HL-60 (cell line): ENCODE data around the gene RFTN1.

Experiments used
- DNase-seq, 2 experiments: peaks; one replicate each; pipeline ENCODE4 v3.0.0-alpha.2; 2010 to 2020; ENCODE audit warnings: low read depth in 1 of 2, low spot score in 1 of 2
- H3K27ac ChIP-seq: fragments of 250-450 bp; sonication (Bioruptor Pico); replicated peaks from 2 replicates; pipeline ENCODE4 v1.5.1; 2020; ENCODE audit warnings: mild to moderate bottlenecking, moderate library complexity
- H3K27me3 ChIP-seq: fragments of 250-450 bp; sonication (Bioruptor Pico); 2 replicates; pipeline ENCODE4 v1.5.1; 2021; ENCODE audit warnings: mild to moderate bottlenecking, moderate library complexity; ENCODE audit not compliant: insufficient read depth, poor library complexity, severe bottlenecking
- H3K4me3 ChIP-seq: replicated peaks from 2 replicates; pipeline ENCODE4 v1.5.1; 2011; ENCODE audit warnings: mild to moderate bottlenecking, control low read depth, low read length; ENCODE audit not compliant: insufficient read depth
- GABPA ChIP-seq: IDR thresholded peaks from 2 replicates; pipeline ENCODE4 v1.6.1; 2012; ENCODE audit warnings: low read depth
- POLR2AphosphoS5 ChIP-seq: IDR thresholded peaks from 2 replicates; pipeline ENCODE4 v1.6.1; 2012; ENCODE audit warnings: low read depth
- SPI1 ChIP-seq: IDR thresholded peaks from 2 replicates; pipeline ENCODE4 v1.6.1; 2012; ENCODE audit warnings: low read depth, mild to moderate bottlenecking, borderline replicate concordance
- TF ChIP-seq, protein P1 (sequence below): IDR thresholded peaks from 2 replicates; pipeline ENCODE4 v1.6.1; 2012; ENCODE audit warnings: low read depth; ENCODE audit not compliant: insufficient replicate concordance
- TF ChIP-seq, protein P2 (sequence below): IDR thresholded peaks from one replicate; pipeline ENCODE4 v1.5.1; 2011; ENCODE audit warnings: low read length, control low read depth, inconsistent platforms; ENCODE audit not compliant: insufficient read depth

Gene RFTN1

DNA sequence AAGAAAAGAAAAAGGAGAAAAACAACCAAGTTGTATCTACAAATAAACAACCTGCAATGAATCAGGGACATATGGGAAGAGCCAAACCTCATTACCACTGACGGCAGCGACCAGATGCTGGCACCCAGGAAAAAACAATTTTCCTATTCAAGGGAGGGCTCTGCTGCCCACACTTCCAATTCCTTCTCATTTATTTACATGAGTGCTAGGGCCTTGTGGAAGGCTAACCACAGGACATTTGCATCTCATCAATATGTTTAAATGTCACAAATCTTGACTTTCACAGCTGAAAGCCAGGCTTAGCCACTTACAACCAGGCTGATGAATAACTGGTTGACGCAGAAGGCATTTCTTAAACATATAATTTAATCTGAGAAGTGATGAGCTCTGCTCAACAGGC is 36.0 kb downstream of the RFTN1 start:
- H3K27me3 ChIP-seq, result no peaks in the 10 kb centered on the region
- no peak overlapping the region for H3K27ac ChIP-seq
- no peak for DNase-seq
- no peak overlapping the region for H3K4me3 ChIP-seq
- TF ChIP-seq, protein P1, sequence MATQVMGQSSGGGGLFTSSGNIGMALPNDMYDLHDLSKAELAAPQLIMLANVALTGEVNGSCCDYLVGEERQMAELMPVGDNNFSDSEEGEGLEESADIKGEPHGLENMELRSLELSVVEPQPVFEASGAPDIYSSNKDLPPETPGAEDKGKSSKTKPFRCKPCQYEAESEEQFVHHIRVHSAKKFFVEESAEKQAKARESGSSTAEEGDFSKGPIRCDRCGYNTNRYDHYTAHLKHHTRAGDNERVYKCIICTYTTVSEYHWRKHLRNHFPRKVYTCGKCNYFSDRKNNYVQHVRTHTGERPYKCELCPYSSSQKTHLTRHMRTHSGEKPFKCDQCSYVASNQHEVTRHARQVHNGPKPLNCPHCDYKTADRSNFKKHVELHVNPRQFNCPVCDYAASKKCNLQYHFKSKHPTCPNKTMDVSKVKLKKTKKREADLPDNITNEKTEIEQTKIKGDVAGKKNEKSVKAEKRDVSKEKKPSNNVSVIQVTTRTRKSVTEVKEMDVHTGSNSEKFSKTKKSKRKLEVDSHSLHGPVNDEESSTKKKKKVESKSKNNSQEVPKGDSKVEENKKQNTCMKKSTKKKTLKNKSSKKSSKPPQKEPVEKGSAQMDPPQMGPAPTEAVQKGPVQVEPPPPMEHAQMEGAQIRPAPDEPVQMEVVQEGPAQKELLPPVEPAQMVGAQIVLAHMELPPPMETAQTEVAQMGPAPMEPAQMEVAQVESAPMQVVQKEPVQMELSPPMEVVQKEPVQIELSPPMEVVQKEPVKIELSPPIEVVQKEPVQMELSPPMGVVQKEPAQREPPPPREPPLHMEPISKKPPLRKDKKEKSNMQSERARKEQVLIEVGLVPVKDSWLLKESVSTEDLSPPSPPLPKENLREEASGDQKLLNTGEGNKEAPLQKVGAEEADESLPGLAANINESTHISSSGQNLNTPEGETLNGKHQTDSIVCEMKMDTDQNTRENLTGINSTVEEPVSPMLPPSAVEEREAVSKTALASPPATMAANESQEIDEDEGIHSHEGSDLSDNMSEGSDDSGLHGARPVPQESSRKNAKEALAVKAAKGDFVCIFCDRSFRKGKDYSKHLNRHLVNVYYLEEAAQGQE, result no peak
- TF ChIP-seq GABPA (no peak), POLR2AphosphoS5 (no peak)
- TF ChIP-seq, protein P2, sequence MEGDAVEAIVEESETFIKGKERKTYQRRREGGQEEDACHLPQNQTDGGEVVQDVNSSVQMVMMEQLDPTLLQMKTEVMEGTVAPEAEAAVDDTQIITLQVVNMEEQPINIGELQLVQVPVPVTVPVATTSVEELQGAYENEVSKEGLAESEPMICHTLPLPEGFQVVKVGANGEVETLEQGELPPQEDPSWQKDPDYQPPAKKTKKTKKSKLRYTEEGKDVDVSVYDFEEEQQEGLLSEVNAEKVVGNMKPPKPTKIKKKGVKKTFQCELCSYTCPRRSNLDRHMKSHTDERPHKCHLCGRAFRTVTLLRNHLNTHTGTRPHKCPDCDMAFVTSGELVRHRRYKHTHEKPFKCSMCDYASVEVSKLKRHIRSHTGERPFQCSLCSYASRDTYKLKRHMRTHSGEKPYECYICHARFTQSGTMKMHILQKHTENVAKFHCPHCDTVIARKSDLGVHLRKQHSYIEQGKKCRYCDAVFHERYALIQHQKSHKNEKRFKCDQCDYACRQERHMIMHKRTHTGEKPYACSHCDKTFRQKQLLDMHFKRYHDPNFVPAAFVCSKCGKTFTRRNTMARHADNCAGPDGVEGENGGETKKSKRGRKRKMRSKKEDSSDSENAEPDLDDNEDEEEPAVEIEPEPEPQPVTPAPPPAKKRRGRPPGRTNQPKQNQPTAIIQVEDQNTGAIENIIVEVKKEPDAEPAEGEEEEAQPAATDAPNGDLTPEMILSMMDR, result no peak

DNA sequence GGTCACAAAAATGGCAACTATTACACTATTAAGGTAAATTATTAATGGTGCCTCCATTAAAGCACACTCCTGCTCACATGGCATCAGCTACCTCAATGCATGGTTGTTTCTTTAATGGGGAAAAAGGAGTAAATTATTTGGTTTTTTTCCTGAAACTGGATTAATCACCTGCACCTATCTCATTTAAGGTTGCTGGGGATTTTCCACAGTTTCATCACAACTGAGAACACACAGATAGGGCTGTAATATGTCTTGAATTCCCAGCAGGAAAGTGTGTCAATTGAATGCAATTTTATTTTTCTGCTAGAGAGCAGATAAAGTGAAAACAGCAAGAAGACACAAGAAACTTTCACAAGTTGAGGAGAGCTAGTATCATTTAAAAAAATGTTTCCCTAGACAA is 36.4 kb downstream of the RFTN1 start:
- H3K4me3 ChIP-seq, result no peak overlapping the region
- no peak overlapping the region for H3K27ac ChIP-seq
- TF ChIP-seq, protein P1, result no peak
- H3K27me3 ChIP-seq, result no peaks in the 10 kb centered on the region
- no peak for DNase-seq

DNA sequence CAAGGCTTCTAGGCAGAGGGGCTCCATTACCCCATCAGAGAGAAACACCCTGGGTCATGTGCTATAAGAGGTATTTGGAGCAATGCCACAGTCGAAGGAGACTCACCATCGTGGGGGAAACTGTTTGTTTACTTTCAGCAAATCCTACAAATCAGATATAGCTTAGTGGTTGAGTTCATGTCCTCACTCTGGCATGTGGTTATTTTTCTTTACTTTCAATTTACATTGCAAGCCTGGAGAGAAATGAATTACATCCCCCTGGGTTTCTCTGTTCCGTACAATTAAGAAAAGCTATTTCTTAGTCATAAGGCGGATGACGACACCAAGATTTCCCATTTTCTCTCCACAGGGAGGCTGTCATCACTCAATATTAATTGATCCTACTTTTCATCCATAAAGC is 36.9 kb downstream of the RFTN1 start:
- H3K27ac ChIP-seq, result no peak overlapping the region
- no peak for TF ChIP-seq SPI1
- no peak for TF ChIP-seq GABPA
- TF ChIP-seq, protein P1, result no peak
- TF ChIP-seq, protein P2, result no peak
- TF ChIP-seq POLR2AphosphoS5, result no peak
- no peak for DNase-seq
- H3K4me3 ChIP-seq, result no peak overlapping the region
- no peaks in the 10 kb centered on the region for H3K27me3 ChIP-seq

DNA sequence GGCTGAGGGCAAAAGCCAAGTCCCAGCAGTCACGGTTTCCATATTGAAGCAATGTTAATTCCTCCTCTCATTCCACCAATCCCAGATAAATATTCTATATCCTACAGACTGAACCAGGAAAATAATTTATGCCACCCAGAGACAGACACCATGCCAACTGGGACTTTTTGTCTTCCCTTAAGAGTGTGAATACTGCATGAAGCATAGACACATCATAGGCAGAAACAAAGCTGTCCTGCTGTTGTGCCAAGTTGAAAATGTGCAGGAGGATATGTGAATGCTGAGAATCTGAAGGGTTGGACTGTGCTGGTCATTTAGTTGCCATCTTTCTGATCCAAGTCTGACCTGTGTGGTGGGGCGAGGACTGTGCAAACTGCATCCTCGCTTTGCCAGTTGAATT is 37.7 kb downstream of the RFTN1 start:
- no peak overlapping the region for H3K27ac ChIP-seq
- H3K27me3 ChIP-seq, result no peaks in the 10 kb centered on the region
- TF ChIP-seq GABPA, result no peak
- TF ChIP-seq POLR2AphosphoS5, result no peak
- TF ChIP-seq, protein P1, result no peak
- TF ChIP-seq SPI1, result no peak
- TF ChIP-seq, protein P2, result no peak
- no peak overlapping the region for H3K4me3 ChIP-seq
- DNase-seq, result no peak
